GM18502 (cell line): ENCODE results near the gene DDX47.
A peak's percentile ranks its signal among the peaks of the same experiment; 100 is the strongest.
"Not testable (repeated sequence)": the region's sequence is repeated elsewhere in the genome, so short reads cannot be mapped to it uniquely, and the experiment has no call there.

Experiments used
- ATAC-seq: cut with Tn5 transposase; IDR thresholded peaks from one replicate; pipeline ENCODE4 v1.9.1; 2021; ENCODE audit warnings: mild to moderate bottlenecking; ENCODE audit not compliant: unreplicated experiment, poor library complexity

The DDX47 gene

DNA sequence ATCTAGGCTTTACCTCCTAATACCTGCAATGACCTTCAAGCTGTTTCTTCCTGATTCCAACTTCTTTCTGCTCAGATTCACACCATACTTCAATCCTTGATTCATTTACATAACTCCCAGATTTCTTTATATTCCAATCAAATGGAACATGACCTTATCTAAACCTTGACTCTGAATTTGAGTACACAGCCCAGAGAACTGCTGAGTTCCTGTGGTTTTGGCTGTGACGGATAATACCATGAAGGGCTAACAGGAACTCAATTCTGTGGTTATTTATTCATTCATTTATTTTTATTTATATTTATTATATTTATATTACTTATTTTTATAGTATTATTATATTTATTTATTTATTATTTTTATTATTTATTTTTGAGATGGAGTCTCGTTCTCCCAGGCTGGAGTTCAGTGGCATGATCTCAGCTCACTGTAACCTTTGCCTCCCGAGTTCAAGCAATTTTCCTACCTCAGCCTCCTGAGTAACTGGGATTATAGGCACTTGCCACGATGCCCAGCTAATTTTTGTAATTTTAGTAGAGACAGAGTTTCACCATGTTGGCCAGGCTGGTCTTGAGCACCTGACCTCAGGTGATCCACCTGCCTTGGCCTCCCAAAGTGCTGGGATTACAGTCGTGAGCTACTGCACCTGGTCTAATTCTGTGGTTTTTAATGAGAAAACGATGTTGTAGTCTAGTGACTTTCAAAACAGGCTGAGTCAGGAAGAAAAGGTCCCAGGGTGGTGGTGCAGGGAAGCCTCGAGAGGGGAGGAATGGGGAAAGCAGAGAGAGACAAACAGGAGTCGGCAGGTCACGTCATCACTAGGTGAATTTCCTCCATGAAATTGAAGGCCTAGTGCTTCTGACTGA lies 16.0 kb upstream of the DDX47 start:
- ATAC-seq, result no peak

DNA sequence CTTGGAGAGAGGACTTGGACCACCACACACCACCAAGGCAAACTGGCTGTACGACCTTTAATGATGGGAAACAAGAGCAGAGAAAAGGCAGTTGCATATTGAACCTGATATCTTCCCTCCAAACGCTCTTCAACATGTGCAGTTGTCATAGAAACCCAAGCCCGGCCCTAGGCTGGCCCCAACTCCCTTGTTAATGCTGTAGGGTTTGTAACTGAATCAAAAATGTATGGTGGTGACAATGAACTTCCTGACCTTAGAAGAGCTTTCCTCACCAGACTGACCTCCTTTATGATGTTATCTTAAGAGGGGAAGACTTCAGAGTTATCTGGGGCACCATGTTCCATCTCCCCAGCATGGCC lies 15.4 kb upstream of the DDX47 start:
- no peak for ATAC-seq

DNA sequence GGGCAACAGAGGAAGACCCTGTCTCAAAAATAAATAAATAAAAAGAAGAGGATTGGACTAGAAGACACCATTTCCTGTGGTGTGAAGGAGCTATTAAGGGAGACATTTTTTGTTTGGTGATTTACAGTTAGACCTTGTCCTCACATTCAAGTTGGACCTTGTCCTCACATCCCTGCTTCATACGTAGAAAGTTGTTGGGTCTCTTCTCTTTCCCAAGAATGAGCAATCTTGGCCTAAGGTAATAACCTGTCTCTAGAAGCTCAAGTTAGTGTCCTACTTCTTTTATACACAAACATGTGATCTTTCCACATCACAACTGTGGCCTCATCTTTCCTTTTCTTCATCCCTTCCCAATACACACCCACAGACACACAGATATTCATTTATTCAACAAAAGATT lies 14.7 kb upstream of the DDX47 start:
- no peak for ATAC-seq

GRCh38 chr12:12799163-12799920 lies 13.8 kb upstream of the DDX47 start:
- no peak for ATAC-seq

- no peak for ATAC-seq
Measured at GRCh38 chr12:12800406-12801180, 12.6 kb upstream of the DDX47 start.

DNA sequence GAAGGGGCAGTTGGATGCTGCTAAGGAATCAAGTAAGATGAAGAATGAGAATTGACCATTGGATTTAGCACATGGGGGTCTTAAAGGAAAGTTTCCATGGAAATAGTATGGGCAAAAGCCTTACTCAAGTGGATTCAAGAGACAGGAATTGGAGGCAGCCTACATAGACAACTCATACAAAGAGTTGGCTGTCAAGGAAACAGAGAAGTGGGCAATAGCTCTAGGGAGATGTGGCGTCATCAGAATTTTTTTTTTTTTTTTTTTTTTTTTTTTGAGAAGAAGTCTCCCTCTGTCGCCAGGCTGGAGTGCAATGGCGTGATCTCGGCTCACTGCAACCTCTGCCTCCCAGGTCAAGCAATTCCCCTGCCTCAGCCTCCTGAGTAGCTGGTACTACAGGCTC lies 11.5 kb upstream of the DDX47 start:
- not testable (repeated sequence) for ATAC-seq

DNA sequence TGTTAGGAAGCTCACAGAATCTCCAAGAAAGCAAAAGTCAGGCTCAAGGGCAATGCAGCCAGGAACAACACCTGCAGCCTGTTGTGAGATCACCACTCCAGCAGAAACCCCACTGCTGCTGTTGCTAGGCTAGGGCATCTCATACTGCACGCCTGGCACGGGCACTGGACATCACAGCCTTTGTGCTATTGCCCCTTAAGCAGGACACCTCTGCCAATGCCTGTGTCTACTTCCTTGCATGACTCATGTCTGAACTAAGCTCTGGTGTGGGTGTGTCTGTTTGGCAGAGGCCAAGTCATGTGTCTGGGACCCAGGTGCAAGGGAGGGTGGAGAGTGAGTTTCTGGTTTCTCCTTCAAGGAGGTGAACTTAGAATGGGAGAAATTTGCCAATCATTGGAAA lies 10.0 kb upstream of the DDX47 start:
- peak; percentile 89 for ATAC-seq

- ATAC-seq, result no peak
Measured at GRCh38 chr12:12804011-12804410, 9.1 kb upstream of the DDX47 start.

GRCh38 chr12:12804432-12804886 lies 8.7 kb upstream of the DDX47 start:
- ATAC-seq, result no peak

GRCh38 chr12:12806784-12807516 lies 6.2 kb upstream of the DDX47 start:
- ATAC-seq, result no peak

DNA sequence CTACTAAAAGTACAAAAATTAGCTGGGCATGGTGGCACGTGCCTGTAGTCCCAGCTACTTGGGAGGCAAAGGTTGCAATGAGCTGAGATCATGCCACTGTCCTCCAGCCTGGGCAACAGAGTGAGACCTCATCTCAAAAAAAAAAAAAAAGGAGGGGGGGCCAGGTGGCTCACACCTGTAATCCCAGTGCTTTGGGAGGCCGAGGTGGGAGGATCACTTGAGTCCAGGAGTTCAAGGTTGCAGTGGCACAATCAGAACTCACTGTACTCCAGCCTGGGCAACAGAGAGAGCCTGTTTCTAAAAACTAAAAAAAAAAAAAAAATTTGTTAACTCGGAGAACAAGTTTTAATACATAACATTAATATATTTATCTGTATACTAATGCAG lies 5.6 kb upstream of the DDX47 start:
- ATAC-seq, result not testable (repeated sequence)

- peak; percentile 73 for ATAC-seq
Measured at GRCh38 chr12:12807970-12808702, 5.0 kb upstream of the DDX47 start.

DNA sequence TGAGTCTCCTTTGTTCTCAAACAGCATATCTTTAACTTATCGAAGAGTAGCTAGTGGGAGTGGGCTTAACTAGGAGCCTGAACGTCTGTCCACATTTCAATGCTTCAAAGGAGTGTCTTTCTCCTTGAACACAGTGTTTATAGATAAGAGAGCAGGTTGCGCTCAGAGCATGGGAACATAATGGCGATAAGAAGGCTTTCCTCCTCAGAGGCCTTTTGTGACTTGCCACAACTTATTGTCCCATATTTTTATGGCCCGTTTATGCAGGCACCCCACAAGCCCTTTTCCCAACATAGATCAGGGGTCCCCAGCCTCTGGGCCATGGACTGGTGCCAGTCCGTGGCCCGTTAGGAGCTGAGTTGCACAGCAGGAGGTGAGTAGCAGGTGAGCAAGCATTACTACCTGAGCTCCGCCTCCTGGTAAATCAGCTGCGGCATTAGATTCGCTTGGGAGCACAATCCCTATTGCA lies 2.6 kb upstream of the DDX47 start:
- no peak for ATAC-seq

DNA sequence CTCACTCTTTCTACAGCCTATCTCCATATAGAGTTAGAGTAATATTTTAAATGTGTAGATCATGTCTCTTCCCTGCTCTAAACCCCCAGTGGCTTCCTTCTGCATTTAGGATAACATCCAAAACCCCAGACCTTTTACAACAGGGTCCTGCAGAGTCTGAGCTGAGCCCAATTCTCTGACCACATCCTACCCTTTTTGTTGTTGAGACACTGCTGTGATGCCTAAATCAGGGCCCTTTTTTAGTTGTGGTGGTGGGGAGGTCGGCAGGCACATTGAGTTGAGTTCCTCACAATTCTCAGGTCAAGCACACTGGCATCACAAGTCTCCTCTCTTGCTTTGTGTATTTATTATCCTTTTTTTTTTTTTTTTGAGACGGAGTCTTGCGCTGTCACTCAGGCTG lies 1.8 kb upstream of the DDX47 start:
- no peak for ATAC-seq

- ATAC-seq, result no peak
Measured at GRCh38 chr12:12812174-12812573, 972 bp upstream of the DDX47 start.

DNA sequence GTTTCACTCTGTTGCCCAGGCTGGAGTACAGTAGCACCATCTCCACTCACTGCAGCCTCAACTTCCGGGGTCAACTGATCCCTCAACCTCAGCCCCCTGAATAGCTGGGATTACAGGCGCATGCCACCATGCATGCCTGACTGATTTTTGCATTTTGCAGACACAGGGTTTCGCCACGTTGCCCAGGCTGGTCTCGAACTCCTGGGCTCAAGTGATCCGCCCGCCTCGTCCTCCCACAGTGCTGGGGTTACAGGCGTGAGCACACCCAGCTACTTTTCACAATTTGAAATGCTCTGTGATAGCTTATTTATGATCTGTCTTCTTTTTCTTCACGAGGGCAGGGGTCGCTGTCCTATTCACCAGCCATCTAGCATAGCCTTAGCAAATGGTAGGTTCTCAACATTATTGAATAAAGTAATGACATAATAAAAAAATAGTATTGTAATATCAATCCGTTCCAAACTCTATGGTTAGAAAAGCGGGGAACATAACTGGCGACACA lies 477 bp upstream of the DDX47 start:
- ATAC-seq, result peak; percentile 1

GRCh38 chr12:12817616-12818015 lies 4.5 kb downstream of the DDX47 start:
- no peak for ATAC-seq

GRCh38 chr12:12818701-12819100 lies 5.6 kb downstream of the DDX47 start:
- ATAC-seq, result no peak

GRCh38 chr12:12819221-12819620 lies 6.1 kb downstream of the DDX47 start:
- no peak for ATAC-seq
